ENCODE measurements around the gene TAGLN2.

DNA sequence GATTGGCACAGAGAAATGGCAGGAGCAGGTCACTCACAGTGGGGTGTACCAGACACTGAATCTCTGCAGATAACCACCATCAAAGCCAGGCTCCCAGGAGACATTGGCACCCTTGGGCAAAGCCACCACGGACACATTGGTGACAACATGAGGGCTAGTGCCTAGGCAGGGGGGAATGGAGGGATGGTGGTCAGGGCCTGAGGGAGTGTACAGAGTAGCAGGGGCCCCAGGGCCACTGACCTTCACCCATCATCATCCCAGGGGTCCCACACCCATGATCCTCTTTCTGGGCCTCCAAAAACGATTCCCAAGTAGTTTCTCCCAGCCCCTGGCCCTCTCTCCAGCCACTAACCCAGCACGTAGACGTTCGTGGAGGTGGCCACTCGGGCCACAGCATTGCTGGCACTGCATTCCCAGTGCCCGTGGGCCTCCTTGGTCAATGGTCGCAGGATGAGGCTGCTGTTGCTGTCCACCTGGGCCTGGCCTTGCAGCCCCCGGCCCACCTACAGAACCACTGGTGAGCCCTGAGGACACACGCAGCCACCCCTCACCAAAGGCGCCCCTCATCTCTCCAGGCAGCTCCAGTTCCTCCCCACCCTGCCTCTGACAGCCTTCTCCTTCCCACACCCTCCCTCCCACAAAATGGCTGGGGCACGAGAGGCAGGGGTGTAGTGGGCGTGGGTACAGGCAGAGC is 5.9 kb upstream of the TAGLN2 start:
- no peak for TF ChIP-seq ZNF281 (CRISPR knock-in tag; IDR thresholded peaks at IDR 0.05)
- TF ChIP-seq, protein P1, sequence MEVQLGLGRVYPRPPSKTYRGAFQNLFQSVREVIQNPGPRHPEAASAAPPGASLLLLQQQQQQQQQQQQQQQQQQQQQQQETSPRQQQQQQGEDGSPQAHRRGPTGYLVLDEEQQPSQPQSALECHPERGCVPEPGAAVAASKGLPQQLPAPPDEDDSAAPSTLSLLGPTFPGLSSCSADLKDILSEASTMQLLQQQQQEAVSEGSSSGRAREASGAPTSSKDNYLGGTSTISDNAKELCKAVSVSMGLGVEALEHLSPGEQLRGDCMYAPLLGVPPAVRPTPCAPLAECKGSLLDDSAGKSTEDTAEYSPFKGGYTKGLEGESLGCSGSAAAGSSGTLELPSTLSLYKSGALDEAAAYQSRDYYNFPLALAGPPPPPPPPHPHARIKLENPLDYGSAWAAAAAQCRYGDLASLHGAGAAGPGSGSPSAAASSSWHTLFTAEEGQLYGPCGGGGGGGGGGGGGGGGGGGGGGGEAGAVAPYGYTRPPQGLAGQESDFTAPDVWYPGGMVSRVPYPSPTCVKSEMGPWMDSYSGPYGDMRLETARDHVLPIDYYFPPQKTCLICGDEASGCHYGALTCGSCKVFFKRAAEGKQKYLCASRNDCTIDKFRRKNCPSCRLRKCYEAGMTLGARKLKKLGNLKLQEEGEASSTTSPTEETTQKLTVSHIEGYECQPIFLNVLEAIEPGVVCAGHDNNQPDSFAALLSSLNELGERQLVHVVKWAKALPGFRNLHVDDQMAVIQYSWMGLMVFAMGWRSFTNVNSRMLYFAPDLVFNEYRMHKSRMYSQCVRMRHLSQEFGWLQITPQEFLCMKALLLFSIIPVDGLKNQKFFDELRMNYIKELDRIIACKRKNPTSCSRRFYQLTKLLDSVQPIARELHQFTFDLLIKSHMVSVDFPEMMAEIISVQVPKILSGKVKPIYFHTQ (CRISPR knock-in tag; IDR thresholded peaks at IDR 0.05), result no peak
- no peak for TF ChIP-seq ZBTB43 (CRISPR knock-in tag; IDR thresholded peaks at IDR 0.05)
- no peak for TF ChIP-seq ATF3 (CRISPR knock-in tag; conservative IDR thresholded peaks at IDR 0.05)
- TF ChIP-seq, protein P2, sequence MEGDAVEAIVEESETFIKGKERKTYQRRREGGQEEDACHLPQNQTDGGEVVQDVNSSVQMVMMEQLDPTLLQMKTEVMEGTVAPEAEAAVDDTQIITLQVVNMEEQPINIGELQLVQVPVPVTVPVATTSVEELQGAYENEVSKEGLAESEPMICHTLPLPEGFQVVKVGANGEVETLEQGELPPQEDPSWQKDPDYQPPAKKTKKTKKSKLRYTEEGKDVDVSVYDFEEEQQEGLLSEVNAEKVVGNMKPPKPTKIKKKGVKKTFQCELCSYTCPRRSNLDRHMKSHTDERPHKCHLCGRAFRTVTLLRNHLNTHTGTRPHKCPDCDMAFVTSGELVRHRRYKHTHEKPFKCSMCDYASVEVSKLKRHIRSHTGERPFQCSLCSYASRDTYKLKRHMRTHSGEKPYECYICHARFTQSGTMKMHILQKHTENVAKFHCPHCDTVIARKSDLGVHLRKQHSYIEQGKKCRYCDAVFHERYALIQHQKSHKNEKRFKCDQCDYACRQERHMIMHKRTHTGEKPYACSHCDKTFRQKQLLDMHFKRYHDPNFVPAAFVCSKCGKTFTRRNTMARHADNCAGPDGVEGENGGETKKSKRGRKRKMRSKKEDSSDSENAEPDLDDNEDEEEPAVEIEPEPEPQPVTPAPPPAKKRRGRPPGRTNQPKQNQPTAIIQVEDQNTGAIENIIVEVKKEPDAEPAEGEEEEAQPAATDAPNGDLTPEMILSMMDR (IDR thresholded peaks at IDR 0.05), result no peak
- TF ChIP-seq MAX (CRISPR knock-in tag; IDR thresholded peaks at IDR 0.05), result no peak
- TF ChIP-seq USF1 (CRISPR knock-in tag; IDR thresholded peaks at IDR 0.05), result no peak
- TF ChIP-seq, protein P3, sequence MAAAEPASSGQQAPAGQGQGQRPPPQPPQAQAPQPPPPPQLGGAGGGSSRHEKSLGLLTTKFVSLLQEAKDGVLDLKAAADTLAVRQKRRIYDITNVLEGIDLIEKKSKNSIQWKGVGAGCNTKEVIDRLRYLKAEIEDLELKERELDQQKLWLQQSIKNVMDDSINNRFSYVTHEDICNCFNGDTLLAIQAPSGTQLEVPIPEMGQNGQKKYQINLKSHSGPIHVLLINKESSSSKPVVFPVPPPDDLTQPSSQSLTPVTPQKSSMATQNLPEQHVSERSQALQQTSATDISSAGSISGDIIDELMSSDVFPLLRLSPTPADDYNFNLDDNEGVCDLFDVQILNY (CRISPR knock-in tag; IDR thresholded peaks at IDR 0.05), result no peak
- no peak for TF ChIP-seq ATF2 (CRISPR knock-in tag; IDR thresholded peaks at IDR 0.05; ENCODE audit: borderline replicate concordance, low read depth)
- TF ChIP-seq SMAD4 (CRISPR knock-in tag; IDR thresholded peaks at IDR 0.05), result no peak
- TF ChIP-seq NR2C2 (CRISPR knock-in tag; IDR thresholded peaks at IDR 0.05), result no peak
- TF ChIP-seq MYBL2 (CRISPR knock-in tag; IDR thresholded peaks at IDR 0.05), result no peak
